SK-N-MC (cell line): ENCODE results near the gene PTPRN2.

Experiments
- EZH2 ChIP-seq: fragments of 200-600 bp; sonication (generic); IDR thresholded peaks from one replicate; pipeline ENCODE4 v1.6.1; 2017; ENCODE audit warnings: antibody characterized with exemption
- POLR2AphosphoS5 ChIP-seq: IDR thresholded peaks from 2 replicates; pipeline ENCODE4 v1.6.1; 2012; ENCODE audit warnings: mild to moderate bottlenecking, low read depth, low read length, borderline replicate concordance

- TF ChIP-seq POLR2AphosphoS5 (no peak), EZH2 (no peak)
Observed at GRCh38 chr7:157619753-157620525, 967.7 kb downstream of the PTPRN2 start.
